ENCODE measurements around the gene TMEM121B.

DNA sequence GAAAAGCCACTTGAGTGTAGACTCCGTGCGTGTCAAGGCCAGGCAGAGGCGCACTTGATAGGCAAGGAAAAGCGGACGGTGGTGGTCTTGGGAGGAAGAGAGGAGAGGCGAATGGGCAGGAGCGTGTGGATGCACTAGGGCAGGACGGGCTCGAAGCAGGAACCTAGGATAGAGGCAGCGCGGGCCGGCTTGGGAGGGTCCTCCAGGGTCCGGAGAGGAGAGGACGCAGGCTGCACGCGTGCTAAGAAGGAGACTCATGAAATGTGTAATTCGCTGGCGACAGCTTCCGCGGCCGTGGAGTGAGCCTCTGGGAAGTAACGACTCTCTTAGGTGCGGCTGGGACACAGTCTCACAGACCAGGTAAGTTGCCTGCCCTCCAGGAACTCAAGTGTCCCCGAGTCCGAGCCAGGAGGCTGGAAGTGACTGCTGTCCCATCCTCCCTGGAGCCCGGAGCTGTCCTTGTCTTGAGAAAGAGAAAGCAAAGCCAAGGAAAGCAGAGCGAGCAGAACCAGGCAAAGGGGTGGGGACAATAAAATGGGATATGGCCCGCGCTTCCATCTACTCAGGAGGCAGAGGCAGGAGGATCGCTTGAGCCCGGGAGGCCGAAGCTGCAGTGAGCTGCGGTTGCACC is 37.2 kb downstream of the TMEM121B start:
- TF ChIP-seq CTCF (IDR thresholded peaks at IDR 0.05) (no peak), ZFX (IDR thresholded peaks at IDR 0.05; ENCODE audit: borderline replicate concordance) (no peak)
